Upper lobe of left lung (tissue), 4 donors: ENCODE data around the gene PRRC2B.

ENCODE experiments used
- EP300 ChIP-seq, 4 donors: sonication (generic); formaldehyde crosslinking; IDR thresholded peaks; one replicate each; pipeline ENCODE4 v1.5.1; 2017; ENCODE audit warnings: antibody characterized with exemption in 4 of 4, control low read depth in 2 of 4
- POLR2A ChIP-seq, 4 donors: fragments of 450-650 bp; IDR thresholded peaks; one replicate each; pipeline ENCODE4 v1.5.1; 2016 to 2017; ENCODE audit warnings: antibody characterized with exemption in 4 of 4, mild to moderate bottlenecking in 2 of 4
- POLR2AphosphoS5 ChIP-seq, 2 donors: sonication (generic); formaldehyde crosslinking; IDR thresholded peaks; one replicate each; pipeline ENCODE4 v1.5.1; 2017; ENCODE audit warnings: antibody characterized with exemption in 2 of 2
- TF ChIP-seq, protein P1 (sequence below), 6 experiments: fragments of 450-650 bp in 4 of 6; fragments of 200-600 bp in 2 of 6; sonication (generic) in 2 of 6; IDR thresholded peaks; one replicate each; pipeline ENCODE4 v1.5.1; 2016 to 2019; ENCODE audit warnings: antibody characterized with exemption in 6 of 6

DNA sequence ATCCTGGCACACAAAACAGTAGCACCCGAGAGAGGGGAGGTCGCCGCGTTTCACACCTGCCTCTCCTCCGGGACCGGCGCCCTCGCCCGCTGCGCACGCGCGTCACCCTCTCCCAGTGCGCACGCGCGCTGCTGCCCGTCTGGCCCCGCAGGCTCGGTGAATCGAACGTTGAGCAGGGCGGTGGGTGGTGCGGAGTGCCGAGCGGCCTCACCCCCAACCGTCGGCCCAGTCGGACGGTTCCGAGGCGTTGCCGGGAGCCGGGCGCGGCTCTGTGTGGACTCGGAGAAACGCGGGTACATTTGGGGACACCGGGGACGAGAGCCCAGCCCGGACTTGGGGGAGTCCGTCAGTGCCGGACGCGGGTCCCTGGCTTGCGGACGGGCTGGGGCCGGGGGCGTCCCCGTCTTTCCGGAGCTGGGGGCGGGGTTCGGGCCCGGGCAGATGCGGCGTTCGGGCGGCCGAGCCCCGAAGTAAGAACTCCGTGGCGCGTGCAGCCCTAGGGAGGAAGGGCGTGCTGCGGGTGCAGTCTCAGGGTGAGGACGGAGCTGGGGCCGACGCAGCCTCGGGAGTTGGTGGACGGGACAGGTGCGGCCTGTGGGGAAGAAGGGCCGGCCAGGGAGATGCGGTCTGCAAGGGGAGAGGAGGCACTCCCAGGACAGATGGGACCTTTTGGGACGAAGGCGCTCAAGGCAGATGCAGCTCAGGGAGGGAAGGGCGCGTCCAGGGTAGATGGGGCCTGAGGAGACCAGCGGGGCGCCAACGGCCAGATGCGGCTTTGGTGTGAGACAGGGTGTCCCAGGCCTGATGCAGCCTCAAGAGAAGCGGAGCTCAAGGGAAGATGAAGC, 109.1 kb downstream of the PRRC2B start, which contains the start of gene POMT1:
- TF ChIP-seq, protein P1, sequence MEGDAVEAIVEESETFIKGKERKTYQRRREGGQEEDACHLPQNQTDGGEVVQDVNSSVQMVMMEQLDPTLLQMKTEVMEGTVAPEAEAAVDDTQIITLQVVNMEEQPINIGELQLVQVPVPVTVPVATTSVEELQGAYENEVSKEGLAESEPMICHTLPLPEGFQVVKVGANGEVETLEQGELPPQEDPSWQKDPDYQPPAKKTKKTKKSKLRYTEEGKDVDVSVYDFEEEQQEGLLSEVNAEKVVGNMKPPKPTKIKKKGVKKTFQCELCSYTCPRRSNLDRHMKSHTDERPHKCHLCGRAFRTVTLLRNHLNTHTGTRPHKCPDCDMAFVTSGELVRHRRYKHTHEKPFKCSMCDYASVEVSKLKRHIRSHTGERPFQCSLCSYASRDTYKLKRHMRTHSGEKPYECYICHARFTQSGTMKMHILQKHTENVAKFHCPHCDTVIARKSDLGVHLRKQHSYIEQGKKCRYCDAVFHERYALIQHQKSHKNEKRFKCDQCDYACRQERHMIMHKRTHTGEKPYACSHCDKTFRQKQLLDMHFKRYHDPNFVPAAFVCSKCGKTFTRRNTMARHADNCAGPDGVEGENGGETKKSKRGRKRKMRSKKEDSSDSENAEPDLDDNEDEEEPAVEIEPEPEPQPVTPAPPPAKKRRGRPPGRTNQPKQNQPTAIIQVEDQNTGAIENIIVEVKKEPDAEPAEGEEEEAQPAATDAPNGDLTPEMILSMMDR (IDR thresholded peaks at IDR 0.05): no peak
- TF ChIP-seq POLR2A (IDR thresholded peaks at IDR 0.05) (peak in 1 of 4 donors; percentile 62), EP300 (IDR thresholded peaks at IDR 0.05) (no peak), POLR2AphosphoS5 (IDR thresholded peaks at IDR 0.05) (peak; percentile 11 to 77)
